GM21528 (cell line): ENCODE results near the gene PIP5K1C.

Source experiments
- ATAC-seq: cut with Tn5 transposase; IDR thresholded peaks from one replicate; pipeline ENCODE4 v1.9.1; 2021; ENCODE audit warnings: mild to moderate bottlenecking, moderate library complexity; ENCODE audit not compliant: unreplicated experiment, low FRiP score

PIP5K1C gene

DNA sequence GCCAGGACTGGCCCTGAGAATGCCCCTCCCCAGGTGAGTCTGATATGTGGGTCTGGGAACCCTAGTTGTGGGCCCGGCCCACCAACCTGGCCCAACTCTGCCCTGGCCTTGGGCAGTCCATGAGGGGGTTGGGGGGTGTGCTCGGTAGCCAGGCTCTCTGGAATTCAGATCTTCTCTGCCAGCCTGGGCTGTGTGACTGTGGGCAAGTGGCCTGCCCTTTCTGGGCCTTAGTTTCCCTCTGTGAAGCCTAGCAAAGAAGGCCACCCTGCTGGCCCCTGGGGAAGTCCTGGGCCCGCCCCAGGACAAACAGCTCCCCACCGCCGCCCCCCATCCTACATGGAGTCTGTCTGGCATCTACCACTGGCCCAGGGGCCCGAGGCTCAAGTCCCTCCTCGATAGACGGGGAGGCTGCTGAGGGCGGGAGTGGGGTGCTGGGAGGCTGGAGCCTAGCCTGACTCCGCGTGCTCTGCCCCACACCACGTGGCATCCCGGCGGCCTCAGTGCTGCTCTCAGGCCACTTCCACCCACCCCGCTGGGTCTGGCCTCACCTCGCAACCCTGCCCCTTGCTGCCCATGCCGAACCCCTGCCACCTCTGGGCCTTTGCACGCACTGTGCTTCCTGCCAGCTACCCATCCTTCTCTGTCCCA lies 85.3 kb downstream of the PIP5K1C start:
- ATAC-seq: no peak

DNA sequence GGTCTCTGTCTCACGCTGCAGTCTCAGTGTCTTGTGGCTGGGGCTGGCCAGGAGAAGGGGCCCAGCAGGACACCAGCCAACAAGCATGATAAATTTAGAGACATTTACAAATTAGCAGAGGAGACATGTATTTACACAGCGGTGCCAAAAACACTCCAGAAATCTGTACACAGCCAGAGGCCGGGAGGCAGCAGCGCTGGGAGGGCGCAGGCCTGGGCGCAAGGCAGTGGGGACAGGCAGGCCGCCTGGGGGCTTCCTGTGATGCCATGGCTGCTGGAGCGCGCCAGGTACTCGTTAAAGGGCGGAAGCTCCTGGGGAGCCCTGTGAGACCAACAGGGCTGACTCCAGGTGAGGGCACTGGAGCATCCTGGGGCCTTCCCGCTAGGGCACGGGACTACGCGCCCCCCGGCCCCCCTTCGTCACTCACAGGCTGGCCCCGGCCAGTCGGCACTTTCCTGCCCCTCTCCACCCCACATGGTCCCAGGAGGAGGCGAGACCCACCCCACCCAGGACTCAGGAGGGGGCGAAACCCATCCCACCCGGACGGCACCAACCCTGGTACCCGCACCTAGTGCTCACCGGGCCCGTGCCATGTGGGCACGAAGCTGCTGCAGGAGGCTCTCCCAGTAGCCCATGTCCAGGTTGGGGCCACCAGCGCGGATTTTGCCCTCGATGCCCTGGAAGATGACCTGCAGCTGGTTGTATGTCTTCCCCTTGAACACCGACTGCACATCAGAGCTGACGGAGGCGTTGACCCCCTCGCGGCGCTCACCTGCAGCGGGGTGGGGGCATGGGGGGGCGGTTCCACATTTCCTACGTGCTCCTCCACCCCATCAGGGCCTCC lies 86.2 kb downstream of the PIP5K1C start:
- no peak for ATAC-seq

DNA sequence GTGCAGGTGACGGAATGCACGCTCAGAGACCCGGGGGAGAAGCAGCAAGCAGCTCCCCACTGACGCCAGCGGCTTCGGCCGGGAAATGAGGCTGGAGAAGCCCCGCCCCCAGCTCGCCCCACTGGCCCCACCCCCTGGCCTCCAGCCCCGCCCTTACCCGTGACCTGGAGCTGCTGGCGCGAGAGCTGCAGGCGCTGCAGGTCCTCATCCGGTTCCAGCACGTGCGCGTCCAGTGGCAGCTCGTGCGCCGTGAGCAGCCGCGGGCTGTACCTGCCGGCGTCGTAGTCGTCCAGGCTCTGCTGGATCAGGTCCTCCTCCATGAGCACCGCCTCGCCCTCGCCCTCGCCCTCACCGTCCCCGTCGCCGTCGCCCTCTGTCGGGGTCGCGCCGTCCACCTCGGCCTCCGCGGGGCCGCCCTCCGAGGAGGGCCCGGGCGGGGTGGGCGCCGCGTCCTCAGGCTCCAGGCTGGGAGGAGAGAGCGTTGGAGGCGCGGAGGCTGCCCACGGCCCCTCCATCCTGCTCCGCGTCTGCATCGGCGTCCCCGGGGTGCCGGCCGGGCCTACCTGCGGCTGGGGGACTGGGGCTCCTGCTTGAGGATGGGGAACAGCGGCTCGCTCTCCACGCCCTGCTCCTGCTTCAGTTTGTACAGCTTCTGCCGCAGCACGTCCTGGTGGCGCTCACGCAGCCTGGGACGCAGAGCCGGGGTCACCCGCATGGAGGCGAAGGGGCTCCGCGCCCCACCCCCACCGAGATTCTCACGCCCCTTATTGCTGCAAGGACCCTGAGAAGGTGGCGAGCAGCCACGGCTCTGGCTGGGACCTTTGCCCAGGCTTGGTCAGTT lies 87.1 kb downstream of the PIP5K1C start:
- ATAC-seq: no peak

GRCh38 chr19:3612330-3612729 lies 87.9 kb downstream of the PIP5K1C start:
- no peak for ATAC-seq

DNA sequence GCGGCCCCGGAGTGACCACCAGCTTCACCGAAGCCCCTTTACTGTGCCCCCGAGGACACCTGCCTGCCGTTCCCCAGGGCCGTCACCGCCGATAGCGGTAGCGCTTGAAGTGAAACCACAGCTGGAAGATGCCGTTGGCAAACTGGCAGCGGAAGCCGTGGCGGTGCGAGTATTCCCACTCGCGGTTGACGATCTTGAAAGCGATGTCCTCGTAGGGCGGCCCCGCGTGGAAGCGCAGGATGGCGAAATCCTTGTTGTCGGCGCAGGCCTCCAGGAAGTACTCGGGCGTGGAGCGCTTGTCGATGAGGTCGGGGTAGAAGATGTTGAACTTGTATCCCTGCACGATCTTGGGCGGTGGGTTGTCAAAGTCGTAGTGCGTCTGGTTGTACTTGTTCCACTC lies 88.4 kb downstream of the PIP5K1C start:
- ATAC-seq: no peak

DNA sequence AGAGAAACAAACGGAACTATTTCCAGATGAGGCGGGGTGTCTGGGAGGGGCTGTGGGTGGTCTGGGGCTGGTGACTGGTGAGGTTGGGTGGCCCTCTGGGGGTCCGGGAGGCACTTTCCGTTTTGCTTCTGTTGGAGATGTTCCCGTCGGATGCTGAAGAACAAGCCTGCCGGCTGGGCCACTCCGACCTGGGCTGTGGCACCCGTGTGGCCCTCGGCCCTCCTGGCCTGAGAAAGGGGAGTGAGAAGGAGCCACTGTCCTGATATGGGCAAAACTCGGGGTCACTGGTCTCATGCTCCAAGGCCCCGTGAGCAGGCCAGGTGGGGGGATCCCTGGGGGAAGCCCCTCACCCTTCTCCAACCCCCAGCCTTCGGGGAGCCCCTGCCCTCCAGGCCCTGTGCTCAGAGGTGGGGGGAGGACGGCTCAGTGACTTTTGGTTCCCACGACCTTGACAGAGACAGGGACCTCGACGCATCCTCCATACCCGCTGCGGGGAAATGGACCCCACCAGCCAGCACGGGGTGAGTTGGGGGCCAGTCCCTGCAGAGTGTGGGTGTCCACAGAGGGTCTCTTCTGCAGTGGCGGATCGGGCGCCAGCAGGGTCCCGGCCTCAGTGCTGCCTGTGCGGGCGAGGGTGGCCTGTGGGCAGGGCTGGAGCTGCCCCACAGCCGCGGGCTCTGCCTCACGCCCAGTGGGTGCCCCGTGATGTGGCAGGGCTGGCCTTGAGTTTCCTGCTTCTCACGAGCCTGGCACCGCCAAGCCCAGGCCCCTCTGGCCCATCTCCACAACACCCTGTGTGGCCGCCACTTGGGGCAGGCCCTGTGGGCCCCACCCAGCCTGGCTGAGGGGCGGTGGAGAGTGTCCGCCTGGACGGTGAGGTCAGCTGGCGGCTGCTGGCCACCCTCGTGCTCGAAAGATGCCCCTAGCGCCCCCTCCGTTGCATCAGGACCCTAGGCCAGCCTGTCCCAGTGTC lies 89.2 kb downstream of the PIP5K1C start:
- ATAC-seq: no peak

- ATAC-seq: no peak
Measured at GRCh38 chr19:3609779-3610719, 90.2 kb downstream of the PIP5K1C start.

GRCh38 chr19:3608750-3609322 lies 91.4 kb downstream of the PIP5K1C start:
- no peak for ATAC-seq

- no peak for ATAC-seq
Measured at GRCh38 chr19:3608079-3608641, 92.1 kb downstream of the PIP5K1C start.

DNA sequence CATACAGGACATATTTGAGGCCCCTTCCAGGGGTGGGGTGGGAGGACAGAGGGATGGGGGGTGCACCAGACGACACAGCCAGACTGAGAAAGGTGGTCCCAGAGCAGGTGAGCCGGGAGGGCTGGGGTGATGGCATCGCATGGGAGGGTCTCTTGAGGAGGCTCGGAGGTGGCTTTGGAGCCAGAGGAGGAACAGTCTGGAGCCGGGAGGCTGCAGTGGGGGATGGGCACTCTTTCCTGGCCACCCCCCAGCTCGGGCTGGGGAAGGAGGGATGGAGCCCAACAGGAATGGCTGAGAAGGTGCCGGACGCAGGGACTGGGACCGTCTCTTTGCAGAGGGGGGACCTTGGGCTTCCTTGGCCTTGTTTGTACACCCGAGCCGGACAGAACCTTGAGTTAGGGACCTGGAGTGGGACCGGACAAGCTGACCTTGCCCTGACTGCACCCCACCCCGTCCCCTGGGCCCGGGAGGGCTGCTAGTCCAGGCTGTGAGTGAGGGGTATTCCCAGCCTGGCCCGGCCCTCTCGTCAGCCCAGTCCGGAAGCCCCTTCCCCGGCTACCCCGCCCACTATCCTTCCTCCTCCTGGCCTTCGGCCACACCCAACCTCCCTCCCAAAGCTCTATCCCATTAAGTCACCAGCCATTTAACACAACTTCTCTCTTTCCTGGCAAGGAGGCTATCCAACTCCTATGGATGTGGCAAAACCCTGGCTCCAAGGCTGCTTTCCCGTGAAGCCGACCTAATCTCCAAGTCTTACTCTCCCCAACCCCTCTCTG lies 92.8 kb downstream of the PIP5K1C start:
- ATAC-seq: no peak

DNA sequence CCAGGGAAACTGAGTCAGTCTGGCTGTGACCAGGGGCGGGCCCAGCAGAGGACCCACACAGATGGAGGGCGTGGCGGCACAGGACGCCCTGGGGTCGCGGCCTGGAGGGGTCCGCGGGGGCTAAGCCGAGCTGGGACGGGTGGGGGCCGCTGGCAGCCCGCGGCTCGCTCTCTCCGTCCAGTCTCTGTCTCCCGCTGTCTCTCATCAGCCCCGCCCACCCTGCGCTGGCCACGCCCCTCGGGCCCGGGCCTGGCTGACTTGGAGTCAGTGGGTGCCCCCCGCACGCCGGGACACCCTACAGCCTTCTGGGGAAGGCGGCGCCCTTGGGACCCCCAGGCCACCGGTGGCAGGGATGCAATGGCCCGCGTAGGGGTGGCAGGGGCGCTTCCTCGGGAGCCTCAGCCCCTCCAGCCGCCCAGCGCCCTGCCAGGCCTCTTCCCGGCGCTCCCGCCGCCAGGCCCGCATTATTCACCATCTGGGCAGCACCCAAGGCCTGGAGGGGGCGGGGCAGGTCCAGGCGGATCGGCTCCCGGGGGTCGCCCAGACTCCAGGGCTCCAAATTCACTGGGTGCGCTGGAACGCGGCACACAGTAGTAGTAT lies 93.5 kb downstream of the PIP5K1C start, which contains the start of gene TBXA2R:
TBXA2R (minus strand) TSS at position 186 of the 600 bp plus-strand sequence. CDS start 6,241 bp downstream, outside the sequence.
- no peak for ATAC-seq

DNA sequence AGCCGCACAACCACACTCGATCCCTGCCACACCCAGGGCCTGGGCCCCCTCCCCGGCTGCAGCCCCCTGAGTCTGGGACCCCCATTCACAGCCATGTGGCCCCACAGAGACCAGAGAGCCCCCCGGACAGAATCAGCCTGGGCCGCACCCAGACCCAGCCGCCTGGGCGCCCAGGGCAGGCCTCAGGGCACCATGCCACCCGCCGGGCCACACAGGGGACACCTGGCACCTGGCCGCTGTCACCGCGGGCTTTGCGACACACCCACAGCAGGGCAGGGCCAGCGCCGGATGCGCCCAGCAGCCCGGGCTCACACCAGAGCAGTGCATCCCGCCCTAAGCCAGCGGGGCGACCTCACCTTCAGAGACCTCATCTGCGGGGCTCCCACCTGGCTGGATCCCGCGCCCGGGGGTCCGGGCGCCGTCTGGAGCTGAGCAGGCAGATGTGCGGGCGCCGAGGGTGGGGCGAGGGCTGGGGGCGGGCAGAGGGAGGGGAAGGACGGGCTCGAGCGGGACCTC lies 94.0 kb downstream of the PIP5K1C start:
- no peak for ATAC-seq

DNA sequence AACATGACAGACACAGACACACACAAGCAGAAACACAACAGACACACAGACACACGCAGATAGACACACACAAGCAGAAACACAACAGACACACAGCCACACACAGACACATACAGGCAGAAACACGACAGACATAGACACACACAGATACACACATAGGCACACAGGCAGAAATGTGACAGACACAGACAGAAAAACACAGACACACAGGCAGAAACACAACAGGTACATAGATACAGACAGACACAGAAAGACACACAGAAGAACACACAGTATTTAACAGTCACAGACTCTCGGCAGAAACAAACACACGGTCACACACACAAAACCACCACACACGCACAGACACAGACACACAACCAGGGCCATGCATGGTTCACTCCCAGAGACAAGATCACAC lies 94.5 kb downstream of the PIP5K1C start:
- no peak for ATAC-seq

GRCh38 chr19:3605361-3605760 lies 94.9 kb downstream of the PIP5K1C start:
- no peak for ATAC-seq

GRCh38 chr19:3604987-3605343 lies 95.3 kb downstream of the PIP5K1C start:
- ATAC-seq: no peak

GRCh38 chr19:3604227-3604986 lies 95.9 kb downstream of the PIP5K1C start:
- ATAC-seq: no peak
